OCI-LY7 (cell line): Measurements from ENCODE around the gene CCDC110. TPM values are rescaled to one million over a fixed set of nuclear protein-coding genes. Genes with fewer than 3 reads are reported as not detected.

Experiments used
- BruUV-seq: library from RNA; stranded (reverse); fragments of 400-500 nt; replicated peaks from 2 replicates; lab custom pipeline; 2021; lab: Mats Ljungman, UMichigan
- CTCF ChIA-PET: fragments of 300-600 bp; sonication (Branson Sonifier 250); formaldehyde crosslinking; loops from one replicate; lab custom pipeline; 2022; ENCODE audit warnings: antibody characterized with exemption; ENCODE audit not compliant: unreplicated experiment; lab: Charles Lee
- POLR2A ChIA-PET: fragments of 300-600 bp; sonication (Branson Sonifier 250); formaldehyde crosslinking; loops from one replicate; lab custom pipeline; 2022; ENCODE audit warnings: antibody characterized with exemption; lab: Charles Lee
- DNase-seq: peaks from one replicate; pipeline ENCODE4 v3.0.0-alpha.2; 2015; ENCODE audit warnings: low spot score
- H2AFZ ChIP-seq: fragments of 200-600 bp; sonication (generic), shearing (Covaris generic); 2 replicates; pipeline ENCODE4 v1.6.1; 2014; ENCODE audit warnings: mild to moderate bottlenecking, antibody characterized with exemption, low read length, moderate library complexity
- H3K27ac ChIP-seq: fragments of 200-600 bp; sonication (generic); 2 replicates; pipeline ENCODE4 v1.5.1; 2014; ENCODE audit warnings: mixed run types, low read depth, mild to moderate bottlenecking, moderate library complexity, low read length, inconsistent platforms; ENCODE audit not compliant: poor library complexity, severe bottlenecking
- H3K36me3 ChIP-seq: fragments of 200-600 bp; sonication (generic); 2 replicates; pipeline ENCODE4 v1.6.1; 2014; ENCODE audit warnings: mild to moderate bottlenecking, antibody characterized with exemption, low read length, moderate library complexity, mixed read lengths; ENCODE audit not compliant: insufficient read depth
- H3K4me1 ChIP-seq: fragments of 200-600 bp; sonication (generic); 2 replicates; pipeline ENCODE4 v1.5.1; 2014; ENCODE audit warnings: mild to moderate bottlenecking, low read length; ENCODE audit not compliant: insufficient read depth, poor library complexity, severe bottlenecking
- H3K4me2 ChIP-seq: fragments of 200-600 bp; sonication (generic); 2 replicates; pipeline ENCODE4 v1.6.1; 2014; ENCODE audit warnings: mild to moderate bottlenecking, low read length
- H3K4me3 ChIP-seq: fragments of 200-600 bp; sonication (generic); 2 replicates; pipeline ENCODE4 v1.5.1; 2014; ENCODE audit warnings: mild to moderate bottlenecking, low read depth, low read length; ENCODE audit not compliant: poor library complexity, severe bottlenecking
- H3K79me2 ChIP-seq: fragments of 200-600 bp; sonication (generic); 2 replicates; pipeline ENCODE4 v1.6.1; 2016; ENCODE audit warnings: low read depth, mild to moderate bottlenecking, low read length, moderate library complexity, mixed read lengths; ENCODE audit not compliant: insufficient read depth
- H3K9me2 ChIP-seq: fragments of 200-600 bp; sonication (generic); 2 replicates; pipeline ENCODE4 v1.6.1; 2016; ENCODE audit warnings: mild to moderate bottlenecking, low read length, mixed read lengths; ENCODE audit not compliant: insufficient read depth
- H3K9me3 ChIP-seq: fragments of 200-600 bp; sonication (generic); 2 replicates; pipeline ENCODE4 v1.6.1; 2014; ENCODE audit warnings: mild to moderate bottlenecking, mixed run types, low read length, mixed read lengths
- H4K20me1 ChIP-seq: fragments of 200-600 bp; sonication (generic); 2 replicates; pipeline ENCODE4 v1.6.1; 2014; ENCODE audit warnings: mild to moderate bottlenecking, antibody characterized with exemption, low read length, moderate library complexity, mixed read lengths; ENCODE audit not compliant: insufficient read depth
- CTCF ChIP-seq: fragments of 200-600 bp; sonication (generic); conservative IDR thresholded peaks from 2 replicates; pipeline ENCODE4 v1.5.1; 2014; ENCODE audit warnings: mild to moderate bottlenecking, antibody characterized with exemption, low read length, moderate library complexity, mixed read lengths
- EZH2phosphoT487 ChIP-seq: fragments of 200-600 bp; sonication (generic); IDR thresholded peaks from 2 replicates; pipeline ENCODE4 v1.6.1; 2018; ENCODE audit warnings: low read depth, borderline replicate concordance, mild to moderate bottlenecking, mixed run types, antibody characterized with exemption, low read length, moderate library complexity, mixed read lengths
- intact Hi-C: fragments of 100-400 bp; cut with micrococcal nuclease; formaldehyde crosslinking; loops from one replicate; pipeline ENCODE4 v1.10.0; 2022; ENCODE audit not compliant: unreplicated experiment
- total RNA-seq, 2 experiments: library from RNA; depleted of rRNA in 1 of 2; stranded (reverse); fragments of >200 nt in 1 of 2; shearing (Covaris generic) in 1 of 2; gene quantifications; 2 replicates each; pipeline ENCODE4 v1.2.3, GENCODE V29; 2014 to 2022

Gene CCDC110
- total RNA-seq, 2 experiments from 2014 or later: 1.7 to 12.0 TPM

DNA sequence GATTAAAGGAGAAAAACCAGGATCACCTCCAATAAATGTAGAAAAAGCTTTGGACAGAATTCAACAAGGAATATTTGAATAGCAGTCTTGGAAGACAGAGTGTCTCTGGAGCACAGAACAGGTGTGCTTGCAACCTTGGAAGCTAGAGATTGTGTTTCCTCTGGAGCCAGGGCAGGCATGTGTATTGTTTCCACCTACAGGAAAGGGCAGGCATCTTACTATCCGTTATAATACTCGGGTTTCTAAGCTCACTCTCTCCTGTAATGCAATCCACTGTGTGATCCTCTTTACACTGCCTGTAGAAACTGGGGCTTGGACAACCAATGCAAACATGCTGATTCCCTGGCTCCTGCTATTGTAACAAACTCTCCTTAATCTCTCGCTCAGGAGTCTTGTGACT, 14.4 kb downstream of the CCDC110 start:
- TF ChIP-seq CTCF: no peak
- no peak for TF ChIP-seq EZH2phosphoT487
- H3K4me3 ChIP-seq: no peak overlapping the region
- ChIA-PET CTCF (no interaction called here), POLR2A (interaction anchor here (1.0 to 1.5 kb wide), 2 partner anchors 9 to 33 kb away, joined by 3 read pairs; no protein-coding TSS in a partner anchor)
- H3K9me3 ChIP-seq: no peaks in the 10 kb centered on the region
- DNase-seq: no peak
- no peaks in the 10 kb centered on the region for H4K20me1 ChIP-seq
- H3K79me2 ChIP-seq: no peaks in the 10 kb centered on the region
- no peaks in the 10 kb centered on the region for H3K9me2 ChIP-seq
- H3K36me3 ChIP-seq: no peaks in the 10 kb centered on the region
- no peak overlapping the region for H3K4me2 ChIP-seq
- H3K4me1 ChIP-seq: no peaks in the 10 kb centered on the region
- H3K27ac ChIP-seq: no peak overlapping the region
- BruUV-seq: no TSS peak
- intact Hi-C loops: no loop called here
- no peak overlapping the region for H2AFZ ChIP-seq

GRCh38 chr4:185456131-185456530, 15.4 kb downstream of the CCDC110 start:
- POLR2A ChIA-PET: no interaction called here
- intact Hi-C loops: no loop called here

DNA sequence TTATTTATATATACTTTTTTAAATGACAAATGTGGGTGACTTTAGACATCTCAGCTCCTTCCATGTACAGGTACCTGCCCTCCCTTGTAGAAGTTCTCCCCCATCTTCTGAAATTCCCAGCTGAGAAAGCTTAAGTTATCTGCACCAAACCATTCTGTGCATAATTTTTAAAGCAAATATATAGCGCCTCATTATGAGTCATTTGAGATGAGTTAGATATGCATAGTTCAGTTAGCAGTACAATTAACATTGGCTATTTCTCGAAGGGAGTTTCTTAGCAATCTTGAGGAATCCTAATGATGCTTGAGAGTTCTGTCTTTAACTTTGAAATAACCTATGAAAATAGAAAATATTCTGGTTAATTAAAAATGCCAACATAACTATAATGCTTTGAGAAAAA, 26.3 kb downstream of the CCDC110 start:
- ChIA-PET CTCF (no interaction called here), POLR2A (interaction anchor here (1.2 to 1.6 kb wide), 2 partner anchors 9 to 11 kb away, joined by 3 read pairs; no protein-coding TSS in a partner anchor)
- intact Hi-C loops: no loop called here
- H3K36me3 ChIP-seq: no peaks in the 10 kb centered on the region
- H3K27ac ChIP-seq: no peak overlapping the region
- no peaks in the 10 kb centered on the region for H3K9me3 ChIP-seq
- no peak overlapping the region for H3K4me3 ChIP-seq
- BruUV-seq: no TSS peak
- H4K20me1 ChIP-seq: no peaks in the 10 kb centered on the region
- no peak overlapping the region for H3K4me2 ChIP-seq
- no peak overlapping the region for H2AFZ ChIP-seq
- H3K9me2 ChIP-seq: no peaks in the 10 kb centered on the region
- no peaks in the 10 kb centered on the region for H3K79me2 ChIP-seq
- TF ChIP-seq CTCF (no peak), EZH2phosphoT487 (no peak)
- no peaks in the 10 kb centered on the region for H3K4me1 ChIP-seq
- DNase-seq: no peak

More at GRCh38 chr4:185456131-185456530, 15.4 kb downstream of the CCDC110 start:
- H3K4me2 ChIP-seq: no peak overlapping the region
- no peak for TF ChIP-seq EZH2phosphoT487
- no TSS peak for BruUV-seq
- H4K20me1 ChIP-seq: no peaks in the 10 kb centered on the region
- H3K79me2 ChIP-seq: no peaks in the 10 kb centered on the region
- H3K9me2 ChIP-seq: no peaks in the 10 kb centered on the region
- H3K9me3 ChIP-seq: no peaks in the 10 kb centered on the region
- no peaks in the 10 kb centered on the region for H3K36me3 ChIP-seq
- no peak overlapping the region for H3K4me3 ChIP-seq
- no peak overlapping the region for H3K27ac ChIP-seq
- H2AFZ ChIP-seq: no peak overlapping the region
- CTCF ChIA-PET: no interaction called here
- no peak for DNase-seq
- no peaks in the 10 kb centered on the region for H3K4me1 ChIP-seq
